Effector CD8-positive, alpha-beta T cell (primary cell): ENCODE measurements around the gene ADRA2B.

Experiments
- DNase-seq: peaks from one replicate; lab custom pipeline; 2025; lab: John Stamatoyannopoulos, UW

The ADRA2B gene

DNA sequence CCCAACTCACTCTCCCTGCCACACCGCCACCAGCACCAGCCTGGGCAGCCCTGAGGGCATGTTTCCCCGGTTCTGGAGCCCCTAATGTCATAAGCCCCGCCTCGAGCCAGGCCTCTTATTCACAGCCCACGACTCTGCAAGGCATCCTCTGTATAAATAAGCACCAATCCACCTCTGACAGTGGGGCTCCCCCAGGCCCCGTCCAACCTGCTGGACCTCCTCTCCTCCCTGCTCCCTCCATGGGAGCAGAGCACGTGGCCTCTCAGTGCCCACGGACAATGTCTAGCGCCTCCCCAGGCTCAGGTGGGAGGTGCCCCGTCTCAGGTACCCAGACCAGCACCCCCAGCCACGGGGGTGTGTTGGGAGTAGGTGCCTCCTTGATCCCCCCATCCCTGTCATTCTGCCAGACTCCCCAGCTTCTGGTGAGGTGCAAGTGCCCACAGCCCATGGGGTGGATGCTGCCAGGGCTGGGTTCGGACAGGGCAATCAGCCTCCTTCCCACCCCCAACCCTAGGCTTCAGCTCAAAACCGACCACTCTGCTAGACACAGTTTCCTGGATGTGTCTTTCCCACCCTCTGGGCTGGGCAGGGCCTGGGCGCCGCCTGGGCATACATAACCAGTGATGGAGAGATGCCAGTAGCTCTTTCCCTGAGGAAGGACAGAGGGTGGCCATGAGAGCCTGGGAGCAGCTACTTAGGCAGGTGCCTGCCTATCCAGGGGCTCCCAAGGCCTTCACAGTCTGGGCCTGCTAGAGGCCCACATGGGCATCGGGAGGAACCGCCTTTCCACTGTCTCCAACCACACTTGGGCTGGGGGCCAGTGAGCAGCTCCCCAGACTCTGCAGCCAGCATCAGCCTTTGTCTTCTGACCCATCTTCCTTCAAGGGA, 1.6 kb upstream of the ADRA2B start:
- DNase-seq = no peak

DNA sequence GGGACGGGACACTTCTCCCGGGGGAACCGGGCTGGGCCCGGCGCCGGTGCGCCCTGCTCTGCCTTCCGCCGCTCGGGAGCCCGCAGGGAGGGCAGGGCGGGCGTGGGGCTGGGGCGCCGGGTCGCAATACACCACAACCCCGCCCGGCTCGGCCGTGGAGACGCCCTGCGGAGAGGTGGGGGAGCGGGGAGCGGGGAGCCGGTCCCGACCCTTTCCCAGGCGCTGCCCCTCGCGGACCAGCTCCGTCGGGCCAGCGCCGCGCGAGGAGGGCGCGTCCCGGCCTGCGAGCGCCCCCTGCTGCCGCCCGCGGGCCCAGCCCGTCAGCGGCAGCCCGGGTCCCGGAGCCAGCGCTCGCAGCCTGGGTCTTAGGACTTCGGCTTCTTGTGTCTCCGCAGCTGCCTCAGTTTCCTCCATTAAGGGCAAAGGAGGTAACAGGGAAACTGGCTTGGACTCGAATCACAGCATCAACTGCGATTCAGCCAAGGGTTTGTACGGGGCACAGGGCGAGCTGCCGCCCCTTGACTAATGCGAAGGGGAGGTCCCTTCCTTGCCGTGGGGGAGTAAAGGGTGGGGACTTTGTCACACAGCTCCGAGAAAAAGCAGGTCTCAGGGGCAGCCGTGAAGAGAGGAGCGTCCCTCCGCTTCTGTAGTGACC, 635 bp upstream of the ADRA2B start:
- peak; percentile 34 for DNase-seq

DNA sequence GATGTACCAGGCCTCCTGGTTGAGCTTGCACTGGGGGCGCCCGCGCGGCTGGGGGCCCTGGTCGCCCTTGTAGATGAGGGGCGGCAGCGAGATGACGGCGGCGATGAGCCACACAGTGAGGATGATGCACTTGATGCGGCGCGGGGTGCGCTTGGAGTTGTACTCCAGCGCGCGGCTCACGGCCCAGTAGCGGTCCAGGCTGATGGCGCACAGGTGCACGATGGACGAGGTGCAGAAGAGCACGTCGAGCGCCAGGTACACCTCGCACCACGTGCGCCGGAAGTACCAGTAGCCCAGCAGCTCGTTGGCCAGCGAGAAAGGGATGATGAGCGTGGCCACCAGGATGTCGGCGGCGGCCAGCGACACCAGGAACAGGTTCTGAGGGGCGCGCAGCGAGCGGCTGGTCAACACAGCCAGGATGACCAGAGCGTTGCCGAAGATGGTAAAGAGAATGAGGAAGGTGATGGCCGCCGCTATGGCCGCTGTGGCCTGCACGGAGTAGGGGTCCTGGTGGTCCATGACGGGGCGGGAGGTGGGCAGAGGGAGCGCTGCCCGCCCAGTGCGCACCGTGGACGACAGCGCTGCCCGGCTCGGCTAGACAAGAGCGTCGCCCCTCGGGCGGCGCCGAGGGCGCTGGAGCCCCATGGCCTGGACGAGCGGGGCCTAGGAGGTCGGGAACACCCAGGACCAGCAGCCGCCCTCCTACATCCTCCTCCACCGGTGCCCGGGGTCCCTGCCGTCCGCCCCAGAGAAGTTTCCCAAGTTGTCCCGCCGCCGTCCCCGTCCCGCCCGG, 544 bp downstream of the ADRA2B start:
- no peak for DNase-seq

DNA sequence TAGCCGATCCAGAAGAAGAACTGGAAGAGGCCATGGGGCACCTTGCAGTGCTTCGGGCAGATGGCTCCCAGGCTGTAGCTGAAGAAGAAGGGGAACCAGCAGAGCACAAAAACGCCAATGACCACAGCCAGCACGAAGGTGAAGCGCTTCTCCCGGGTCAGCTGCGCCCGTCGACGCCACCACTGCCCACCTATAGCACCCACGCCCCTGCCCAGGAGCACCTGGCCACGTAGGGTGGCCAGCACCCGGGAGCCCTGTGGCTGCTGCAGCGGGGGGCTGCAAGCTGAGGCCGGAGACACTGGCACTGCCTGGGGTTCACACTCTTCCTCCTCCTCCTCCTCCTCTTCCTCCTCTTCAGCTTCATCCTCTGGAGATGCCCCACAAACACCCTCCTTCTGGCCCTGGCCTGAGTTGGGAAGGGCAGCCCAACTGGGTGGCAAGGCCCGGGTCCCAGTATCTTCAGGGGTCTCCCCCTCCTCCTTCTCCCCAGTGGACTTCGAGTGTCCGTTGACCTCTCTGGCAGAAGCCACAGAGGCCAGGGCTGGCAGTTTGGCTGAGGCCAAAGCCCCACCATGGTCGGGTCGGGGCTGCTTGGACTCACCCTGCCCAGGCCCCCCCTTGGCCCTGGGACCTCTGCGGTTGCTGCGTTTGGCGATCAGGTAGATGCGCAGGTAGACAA, 1.3 kb downstream of the ADRA2B start:
- DNase-seq = no peak

DNA sequence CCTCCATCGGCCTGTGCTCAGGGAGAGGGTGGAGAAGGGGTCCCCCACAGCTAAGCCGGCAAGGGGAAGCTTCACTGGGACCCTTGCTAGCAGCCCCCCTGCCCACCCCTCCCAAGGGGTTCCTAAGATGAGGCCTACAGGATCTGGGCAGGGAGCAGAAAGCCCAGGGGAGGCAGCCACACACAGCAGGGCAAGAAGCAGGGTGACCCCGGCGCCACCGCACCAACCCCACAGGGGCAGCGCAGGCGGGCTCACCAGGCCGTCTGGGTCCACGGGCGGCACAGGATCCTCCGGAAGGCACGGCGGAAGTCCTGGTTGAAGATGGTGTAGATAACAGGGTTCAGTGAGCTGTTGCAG, 1.8 kb downstream of the ADRA2B start:
- no peak for DNase-seq

DNA sequence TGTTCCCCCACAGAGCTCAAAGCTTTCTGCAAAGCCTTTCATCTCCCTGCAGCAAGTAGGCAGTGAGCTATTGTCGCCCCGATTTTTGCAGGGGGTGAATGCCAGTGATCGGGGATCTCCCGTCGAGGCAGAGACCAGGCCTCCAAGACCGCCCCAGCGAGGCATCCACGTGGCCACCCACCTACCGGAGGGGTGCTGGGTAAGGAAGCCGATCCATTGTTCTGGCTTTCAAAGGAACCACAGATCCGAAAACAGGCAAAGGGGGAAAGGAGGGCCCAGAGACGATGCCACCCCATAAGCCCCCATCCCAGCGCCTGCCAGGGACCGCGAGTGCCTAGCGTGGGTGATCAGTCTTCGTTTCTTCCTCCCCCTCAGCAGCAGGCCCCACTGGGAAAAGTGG, 2.4 kb downstream of the ADRA2B start:
- DNase-seq = no peak

DNA sequence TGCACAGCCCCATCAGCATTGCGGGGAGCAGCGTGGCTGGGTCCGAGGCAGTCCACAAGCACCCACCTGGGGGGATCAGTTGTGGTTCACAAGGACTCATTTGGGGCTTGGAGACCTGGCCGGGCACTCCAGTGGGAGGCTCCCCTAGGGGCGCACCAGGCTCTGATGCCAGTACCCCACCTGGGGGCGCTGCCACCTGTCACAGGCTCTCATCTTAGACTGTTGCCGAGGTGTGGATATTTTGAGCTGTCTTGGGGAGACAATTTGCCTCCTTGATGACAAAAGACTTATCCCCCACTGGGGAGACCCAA, 3.0 kb downstream of the ADRA2B start:
- no peak for DNase-seq

DNA sequence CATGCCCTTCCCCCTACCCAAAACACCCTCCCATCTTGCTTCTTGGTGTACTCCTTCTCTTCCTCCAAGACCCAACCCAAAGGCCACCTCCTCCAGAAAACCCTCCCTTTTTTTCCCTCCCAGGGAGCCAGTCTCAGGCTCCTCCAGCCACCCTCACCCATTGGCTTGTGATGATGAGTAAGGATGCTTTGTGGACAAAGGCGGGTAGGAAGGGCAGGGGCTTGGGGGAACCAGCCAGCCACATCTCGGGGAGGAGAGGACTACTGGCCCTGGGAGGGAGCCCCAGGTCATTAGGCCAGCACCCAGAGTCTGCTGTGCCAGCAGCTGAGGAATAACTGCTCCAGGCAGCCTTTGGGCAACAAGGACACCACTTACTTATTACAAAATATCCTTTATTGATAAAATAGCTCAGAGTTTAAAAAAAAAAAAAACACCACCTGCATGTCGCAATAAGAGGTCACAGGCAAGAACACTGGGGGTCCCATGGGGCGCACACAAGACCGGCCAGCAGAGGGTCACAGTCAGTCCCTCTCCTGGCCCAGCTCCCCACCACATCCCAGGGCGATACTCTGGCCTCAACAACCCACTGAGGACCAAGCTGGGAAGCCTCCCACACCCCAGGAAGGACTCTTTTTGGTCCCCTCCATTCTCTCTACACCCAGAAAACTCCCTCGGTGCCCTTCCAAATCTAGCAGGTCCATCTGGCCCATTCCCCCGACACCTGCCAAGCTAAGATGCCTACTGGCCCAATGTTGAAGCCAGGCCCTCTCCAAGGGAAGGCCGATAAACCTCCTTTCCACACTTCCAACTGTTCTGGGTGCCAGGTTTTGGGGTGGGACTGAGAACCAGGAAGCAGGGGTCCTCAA, 3.6 kb downstream of the ADRA2B start:
- DNase-seq = no peak

DNA sequence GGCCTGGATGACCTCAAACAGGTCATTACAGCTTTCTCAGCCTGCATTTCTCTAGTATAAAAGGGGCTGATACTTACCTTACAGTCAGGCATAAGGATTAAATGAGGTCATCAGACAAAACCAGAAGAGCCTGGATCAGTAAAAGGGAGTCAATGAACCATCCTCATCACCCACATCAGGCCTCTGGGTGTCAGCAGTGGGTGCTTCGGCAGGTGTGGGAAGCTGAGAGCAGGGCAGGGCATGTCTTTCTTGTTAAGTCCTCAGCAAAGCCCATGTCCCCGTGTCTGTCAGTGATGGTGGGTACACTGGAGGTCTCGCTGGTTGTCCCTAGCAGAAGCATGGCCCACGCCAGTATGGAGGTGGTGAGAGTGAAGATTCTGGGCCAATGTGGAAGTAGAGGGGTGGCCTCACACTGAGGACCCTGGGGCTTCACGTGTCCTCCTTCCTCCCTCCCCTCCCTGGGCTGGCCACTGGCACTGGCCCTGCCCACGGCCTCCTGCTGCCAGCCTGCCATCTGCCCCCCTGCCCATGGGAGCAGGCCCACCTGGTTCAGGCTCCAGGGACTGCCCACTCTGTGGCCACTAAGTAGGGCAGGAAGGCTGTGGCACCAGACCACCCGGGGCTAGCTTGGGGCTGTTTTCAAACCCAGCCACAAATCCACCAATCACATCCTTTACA, 4.4 kb downstream of the ADRA2B start:
- DNase-seq = no peak

DNA sequence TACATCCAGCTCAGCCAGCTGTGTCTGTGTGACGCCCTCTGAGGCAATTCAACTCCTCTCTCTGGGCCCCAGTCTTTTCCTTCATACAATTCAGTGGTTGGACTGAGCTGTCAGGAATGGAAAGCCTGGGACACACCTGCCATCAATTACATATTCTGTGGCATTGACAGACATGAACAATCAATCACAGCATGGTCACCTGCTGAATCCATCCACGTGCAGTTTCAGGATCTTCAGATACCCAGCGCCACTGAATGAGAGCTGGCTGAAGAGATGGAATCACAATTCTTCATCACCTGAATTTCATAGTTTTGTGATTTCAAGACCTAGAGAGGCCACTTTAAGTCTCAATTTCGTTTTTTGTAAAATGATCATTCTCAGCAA, 5.1 kb downstream of the ADRA2B start:
- no peak for DNase-seq

DNA sequence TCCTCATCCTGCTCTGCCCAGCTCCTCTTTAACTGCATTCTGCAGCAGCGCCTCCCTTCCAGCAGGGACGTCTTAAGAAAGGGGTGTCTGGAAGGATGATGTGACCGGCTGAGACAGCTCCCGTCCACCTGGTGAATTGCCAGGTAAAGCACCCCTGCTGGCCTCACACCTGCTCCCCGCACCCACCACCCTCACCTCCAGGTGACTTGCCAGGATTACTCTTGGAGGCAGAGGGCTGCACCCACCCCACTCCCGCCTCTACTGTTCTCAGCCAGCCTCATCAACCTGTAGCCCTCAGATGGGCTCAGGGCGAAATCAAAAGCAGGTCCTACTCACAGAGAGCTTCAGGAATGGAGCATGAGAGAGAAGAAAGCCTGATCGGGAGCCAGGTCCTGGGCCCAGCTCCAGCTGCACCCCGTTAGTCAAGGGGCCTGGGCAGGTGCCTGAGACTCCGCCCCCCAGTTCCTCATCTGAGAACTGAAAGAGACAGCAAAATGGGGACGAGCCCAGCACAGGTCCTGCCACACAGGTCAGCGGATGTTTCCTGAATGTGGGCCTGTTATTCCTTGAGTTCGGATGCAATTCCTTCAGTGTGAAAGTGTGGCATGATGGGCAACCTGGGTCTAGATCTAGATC, 5.6 kb downstream of the ADRA2B start:
- no peak for DNase-seq

DNA sequence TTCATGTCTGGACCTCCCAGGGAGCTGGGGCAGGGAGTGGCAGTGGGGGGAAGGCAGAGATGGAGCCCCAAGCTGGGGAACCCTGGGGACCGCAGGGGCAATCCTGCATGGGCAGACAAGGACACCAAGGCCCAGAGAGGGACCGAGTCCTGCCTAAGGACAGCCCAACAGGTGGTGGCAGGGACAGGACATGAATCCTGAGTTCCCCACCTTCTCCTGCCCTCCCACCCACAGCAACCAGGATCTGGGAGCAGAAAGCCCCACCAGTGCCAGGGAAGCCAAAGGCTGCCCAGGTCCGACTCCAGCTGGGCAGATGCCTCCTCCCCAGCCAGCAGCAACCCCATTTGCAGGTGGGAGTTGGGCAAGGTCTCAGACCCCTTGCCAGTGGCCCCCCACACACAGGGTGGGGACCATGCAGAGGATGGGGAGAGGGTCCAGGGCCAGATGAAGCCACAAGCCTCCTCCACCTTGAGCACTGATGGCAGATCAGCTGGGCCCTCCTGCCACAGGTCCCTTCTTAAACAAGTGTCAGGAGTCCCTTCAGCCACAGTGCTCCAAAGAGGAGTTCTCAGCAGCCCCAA, 6.3 kb downstream of the ADRA2B start:
- DNase-seq = no peak

DNA sequence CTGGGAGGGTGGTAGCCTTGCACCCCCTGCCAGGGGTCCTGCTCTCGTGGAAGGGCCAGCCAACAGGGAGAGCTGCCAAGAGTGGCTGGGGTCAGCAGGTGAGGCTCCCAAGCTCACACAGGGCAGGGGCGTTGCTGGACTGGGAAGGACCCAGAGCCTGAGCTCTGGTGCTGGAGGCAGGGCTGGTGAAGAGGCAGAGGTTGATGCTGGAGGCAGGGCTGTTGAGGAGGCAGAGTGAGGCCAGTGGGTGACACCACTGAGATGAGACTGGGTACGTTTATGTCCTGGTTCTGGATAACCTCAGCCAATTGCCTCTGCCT, 7.0 kb downstream of the ADRA2B start:
- no peak for DNase-seq

DNA sequence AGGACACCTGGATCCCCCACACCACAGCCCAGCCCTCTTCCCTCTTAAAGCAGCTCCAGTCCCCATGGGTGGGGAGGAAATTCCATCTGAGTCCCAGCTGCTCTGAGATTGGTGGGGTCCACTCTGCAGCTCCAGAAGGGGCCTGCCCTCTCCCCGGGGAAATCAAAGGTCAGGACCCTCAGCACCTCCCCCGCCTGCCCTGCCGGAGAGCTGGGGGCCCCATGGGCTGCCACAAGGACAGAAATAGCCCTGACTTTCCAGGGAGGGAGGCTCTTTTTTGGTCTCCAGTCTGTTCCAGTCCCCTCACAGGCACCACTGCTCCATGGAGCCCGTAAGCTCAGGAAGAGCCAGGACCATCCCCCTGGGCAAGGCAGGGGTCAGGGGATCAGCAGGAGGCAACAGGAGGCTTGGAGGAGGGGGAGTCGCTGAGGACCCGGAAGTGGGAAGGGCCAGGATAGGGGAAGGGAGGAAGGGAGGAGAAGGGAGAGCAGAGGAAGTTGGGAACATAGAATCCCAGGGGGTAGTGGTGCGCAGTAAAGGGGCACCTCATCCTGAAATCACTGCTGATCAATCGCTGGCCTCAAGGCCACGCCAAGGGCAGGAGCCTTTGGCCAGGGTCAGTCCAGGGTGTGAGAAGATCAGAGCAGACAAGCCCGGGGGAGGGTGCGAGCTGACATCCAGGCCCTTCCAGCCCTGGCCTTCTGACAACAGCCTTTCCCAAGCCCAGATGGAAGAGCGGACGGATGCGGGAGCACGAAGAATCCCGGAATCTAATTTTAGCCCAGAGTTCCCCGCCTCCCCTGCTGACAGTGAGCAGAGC, 7.6 kb downstream of the ADRA2B start:
- no peak for DNase-seq

DNA sequence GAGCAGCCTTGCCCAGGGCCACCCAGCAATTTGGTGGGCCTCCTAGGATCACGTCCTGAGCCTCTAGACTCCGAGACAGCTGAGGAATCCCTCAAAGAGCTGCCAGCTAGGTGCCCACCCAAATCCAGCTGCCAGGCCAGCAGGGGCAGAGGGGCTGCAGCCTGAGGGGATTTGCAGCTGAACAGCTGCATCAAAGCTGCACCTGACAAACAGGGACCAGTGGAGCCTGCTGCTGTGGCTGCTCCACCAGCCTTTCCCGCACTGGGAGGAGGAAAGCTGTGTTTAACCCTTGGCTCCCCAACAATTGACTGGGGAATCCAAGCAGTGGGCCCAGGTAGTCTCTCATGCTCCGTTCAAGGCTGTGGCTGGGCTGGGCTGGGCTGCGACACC, 8.2 kb downstream of the ADRA2B start:
- no peak for DNase-seq

DNA sequence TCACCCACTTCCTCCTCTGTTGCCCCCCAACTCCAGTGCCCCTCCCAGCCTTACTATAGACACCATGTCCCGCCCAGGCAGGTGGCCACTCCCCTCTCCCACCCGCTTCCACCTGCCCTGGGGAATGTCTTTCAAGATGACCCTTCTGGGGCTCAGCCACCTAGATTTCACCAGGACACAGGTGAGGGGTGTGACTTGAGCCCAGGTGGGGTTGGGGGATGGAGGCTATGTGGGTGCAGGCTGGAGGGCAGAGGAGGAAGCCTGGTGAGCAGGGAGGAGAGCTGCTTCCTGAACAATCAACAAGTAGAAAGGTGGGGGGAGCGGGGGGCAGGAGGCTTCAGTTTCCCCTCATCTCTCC, 8.7 kb downstream of the ADRA2B start:
- no peak for DNase-seq

DNA sequence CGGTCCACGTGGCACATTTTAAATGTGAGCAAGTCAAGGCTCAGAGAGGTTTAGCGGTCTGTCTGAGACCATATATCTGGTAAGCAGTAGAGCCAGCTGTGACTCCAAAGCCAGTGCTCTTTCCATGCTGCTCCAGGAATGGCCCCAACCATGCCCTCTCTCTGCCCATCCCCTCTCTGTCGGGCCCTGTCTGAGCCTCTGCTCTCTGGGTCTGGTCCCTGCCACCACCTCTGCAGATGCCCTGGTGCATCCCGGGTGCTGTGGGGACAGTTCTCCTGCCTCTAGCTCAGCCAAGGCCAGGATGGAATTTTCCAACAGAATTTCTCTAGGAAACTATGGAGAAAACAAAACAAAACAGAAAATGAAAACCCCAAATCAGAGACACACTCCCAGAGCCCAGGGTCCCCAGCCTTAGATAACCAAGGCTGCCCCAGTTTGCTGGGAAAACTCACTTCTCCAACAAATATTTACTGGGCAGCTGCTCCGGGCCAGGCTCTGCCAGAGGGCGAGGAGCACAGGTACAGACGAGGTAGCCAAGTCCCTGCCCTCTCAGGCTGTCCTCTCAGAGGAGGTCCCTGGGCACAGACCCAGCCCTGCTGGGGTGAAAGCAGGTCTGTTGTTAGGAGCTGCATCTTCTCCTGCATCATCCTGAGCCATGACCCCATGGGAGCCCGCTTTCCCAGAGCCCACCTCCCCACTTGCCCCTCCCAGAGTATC, 9.2 kb downstream of the ADRA2B start:
- no peak for DNase-seq

DNA sequence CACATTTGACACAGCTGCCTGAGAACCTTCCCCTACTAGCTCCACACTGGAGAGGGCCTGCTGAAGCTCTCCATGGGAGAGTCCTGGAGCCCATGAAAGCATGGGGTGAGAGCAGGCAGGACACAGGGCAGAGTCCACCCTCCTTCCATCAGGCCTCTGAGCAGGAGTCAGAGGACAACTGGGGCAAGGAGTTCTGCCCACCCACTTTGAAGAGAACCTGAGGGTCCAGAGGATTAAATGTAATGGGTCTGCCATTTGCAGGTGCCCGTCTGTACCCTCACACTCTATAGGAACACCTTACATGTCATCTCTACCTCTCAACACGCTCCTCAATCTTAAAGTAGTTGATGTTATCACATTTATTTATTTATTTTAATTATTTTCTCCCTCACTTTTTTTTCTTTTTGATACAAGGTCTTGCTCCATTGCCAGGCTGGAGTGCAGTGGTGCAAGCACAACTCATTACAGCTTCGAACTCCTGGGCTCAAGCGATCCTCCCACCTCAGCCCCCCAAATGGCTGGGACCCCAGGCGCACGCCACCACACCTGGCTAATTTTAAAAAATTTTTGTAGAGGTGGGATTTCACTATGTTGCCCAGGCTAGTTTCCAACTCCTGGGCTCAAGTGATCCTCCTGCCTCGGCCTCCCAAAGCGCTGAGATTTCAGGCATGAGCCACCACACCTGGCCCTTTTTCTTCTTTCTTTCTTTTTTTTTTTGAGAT, 10.2 kb downstream of the ADRA2B start:
- DNase-seq = no peak
